Kidney (tissue), 14 donors: ENCODE results near the gene GJA3. TPM values are rescaled to one million over a fixed set of nuclear protein-coding genes. Genes with fewer than 3 reads are reported as not detected.
A peak's percentile ranks its signal among the peaks of the same experiment; 100 is the strongest.

Experiments used
- DNase-seq, 5 donors: peaks; one replicate each; pipeline ENCODE4 v3.0.0-alpha.2; 2013 to 2020
- FAIRE-seq: peaks from 2 replicates; lab custom pipeline; 2012; peaks lifted over from hg19 to GRCh38; lab: Jason Lieb, UNC
- H3K27ac ChIP-seq, 2 donors: one replicate each; pipeline ENCODE4 v1.7.0; 2013; ENCODE audit warnings: low read depth in 2 of 2, low read length in 2 of 2, inconsistent platforms in 1 of 2
- H3K27me3 ChIP-seq: one replicate; pipeline ENCODE4 v1.7.1; 2013; ENCODE audit warnings: low read length, inconsistent platforms; ENCODE audit not compliant: control insufficient read depth, insufficient read depth
- H3K36me3 ChIP-seq, 3 donors: one replicate each; pipeline versions ENCODE4 v1.7.0 to v1.7.1; 2013; ENCODE audit warnings: low read length in 3 of 3, control low read depth in 1 of 3, inconsistent platforms in 1 of 3; ENCODE audit not compliant: insufficient read depth in 3 of 3, control insufficient read depth in 2 of 3
- H3K4me1 ChIP-seq, 3 donors: one replicate each; pipeline versions ENCODE4 v1.7.0 to v1.7.1; 2013; ENCODE audit warnings: low read length in 3 of 3, inconsistent platforms in 1 of 3, low read depth in 1 of 3; ENCODE audit not compliant: control insufficient read depth in 2 of 3, insufficient read depth in 2 of 3
- H3K4me3 ChIP-seq, 3 donors: one replicate each; pipeline versions ENCODE4 v1.7.0 to v1.8.1; 2013; ENCODE audit warnings: low read length in 3 of 3, control low read depth in 1 of 3, inconsistent platforms in 1 of 3
- H3K9ac ChIP-seq, 3 donors: one replicate each; pipeline versions ENCODE4 v1.7.0 to v1.7.1; 2013; ENCODE audit warnings: low read length in 3 of 3, control low read depth in 1 of 3, inconsistent platforms in 1 of 3
- H3K9me3 ChIP-seq, 3 donors: one replicate each; pipeline versions ENCODE4 v1.7.0 to v1.7.1; 2013; ENCODE audit warnings: low read length in 3 of 3, control low read depth in 1 of 3, inconsistent platforms in 1 of 3; ENCODE audit not compliant: control insufficient read depth in 2 of 3, insufficient read depth in 1 of 3
- CTCF ChIP-seq: IDR thresholded peaks from 3 replicates; pipeline ENCODE4 v1.5.1; 2012; ENCODE audit warnings: mild to moderate bottlenecking, moderate library complexity, borderline replicate concordance; ENCODE audit not compliant: insufficient read depth; ENCODE audit errors: extremely low read depth
- intact Hi-C: fragments of 100-400 bp; cut with DNase I; formaldehyde crosslinking; loops from one replicate; pipeline ENCODE4 v1.11.1; 2022
- polyA plus RNA-seq: library from polyadenylated mRNA; stranded (reverse); fragments of 350-450 nt; fragmentation: Illumina TruSeq; extraction: RNeasy Lipid Tissue Mini Kit (QIAGEN cat#74804); gene quantifications from one replicate; pipeline ENCODE4 v1.2.3, GENCODE V29; 2014; ENCODE audit warnings: low read depth, low replicate concordance; ENCODE audit not compliant: insufficient read depth
- total RNA-seq: library from RNA; stranded (reverse); fragmentation: NEBNext Ultra II Directional; extraction: Animal tissue kit (Norgen Biotek cat#: 25700); gene quantifications from one replicate; pipeline ENCODE4 v1.2.1, GENCODE V29; 2021
- donor health status: control.
- donor health status: control.
- donor health status: control.
- donor health status: control.
- donor health status: control.
- donor health status: DM: yes; HTN: yes; CAD: no.
- donor health status: Normal renal cell carcinoma (clear cell type).

GJA3 gene
- total and polyA plus RNA-seq, 2 donors from 2014 or later = 0.16 to 1.1 TPM

- DNase-seq (peak in 1 of 5 donors; percentile 32), FAIRE-seq (no peak)
- intact Hi-C loops = no loop called here
- peak overlapping the region in 1 of 3 donors; percentile 67 for H3K4me3 ChIP-seq
- peaks cover 5% of the 10 kb centered on the region for H3K27me3 ChIP-seq
- H3K4me1 ChIP-seq = peaks cover 0 to 4% (median 0%) of the 10 kb centered on the region in 3 donors
- H3K9ac ChIP-seq = no peak overlapping the region
- no peak for TF ChIP-seq CTCF
- no peak overlapping the region for H3K27ac ChIP-seq
- no peaks in the 10 kb centered on the region for H3K9me3 ChIP-seq
- no peaks in the 10 kb centered on the region for H3K36me3 ChIP-seq
Measured at GRCh38 chr13:20129076-20129475, 31.8 kb downstream of the GJA3 start.

- Histone ChIP-seq H3K4me3 (peak overlapping the region in 2 of 3 donors; percentile 44 to 67), H3K4me1 (peaks cover 0 to 4% (median 0%) of the 10 kb centered on the region in 3 donors), H3K27me3 (peaks cover 5% of the 10 kb centered on the region), H3K36me3 (no peaks in the 10 kb centered on the region), H3K27ac (no peak overlapping the region), H3K9ac (peak overlapping the region in 2 of 3 donors; percentile 34 to 59), H3K9me3 (no peaks in the 10 kb centered on the region)
- no peak for FAIRE-seq
- intact Hi-C loops = no loop called here
- DNase-seq = peak in 4 of 5 donors; percentile 33 to 70 (median 45)
- no peak for TF ChIP-seq CTCF
Measured at GRCh38 chr13:20128459-20128931, 32.4 kb downstream of the GJA3 start.

GRCh38 chr13:20127562-20128458 lies 33.0 kb downstream of the GJA3 start:
- DNase-seq (peak; percentile 73 to 88 (median 81)), FAIRE-seq (no peak)
- no peaks in the 10 kb centered on the region for H3K9me3 ChIP-seq
- peak overlapping the region in 2 of 3 donors; percentile 40 to 59 for H3K9ac ChIP-seq
- intact Hi-C loops = no loop called here
- peaks cover 5% of the 10 kb centered on the region for H3K27me3 ChIP-seq
- H3K4me1 ChIP-seq = peaks cover 0 to 4% (median 0%) of the 10 kb centered on the region in 3 donors
- TF ChIP-seq CTCF = peak; percentile 28
- H3K36me3 ChIP-seq = no peaks in the 10 kb centered on the region
- peak overlapping the region; percentile 60 to 63 for H3K27ac ChIP-seq
- H3K4me3 ChIP-seq = peak overlapping the region in 2 of 3 donors; percentile 50 to 67
